Fibroblast of villous mesenchyme (primary cell): Measurements from ENCODE around the gene RETREG1. TPM values are rescaled to one million over a fixed set of nuclear protein-coding genes. Genes with fewer than 3 reads are reported as not detected.

Source experiments
- DNase-seq: peaks from one replicate; pipeline ENCODE4 v3.0.0-alpha.2; 2010; ENCODE audit warnings: low read depth
- H3K4me3 ChIP-seq: 2 replicates; pipeline ENCODE4 v1.5.1; 2011; ENCODE audit warnings: low read depth, mild to moderate bottlenecking, low read length
- CTCF ChIP-seq: IDR thresholded peaks from 2 replicates; pipeline ENCODE4 v1.5.1; 2012; ENCODE audit warnings: low read depth, mild to moderate bottlenecking, low read length; ENCODE audit not compliant: insufficient read depth
- total RNA-seq: library from RNA; depleted of rRNA; stranded (reverse); fragments of >200 nt; gene quantifications from 2 replicates; pipeline ENCODE4 v1.2.3, GENCODE V29; 2012

The RETREG1 gene
- total RNA-seq, 1 donor = 1.7 TPM

DNA sequence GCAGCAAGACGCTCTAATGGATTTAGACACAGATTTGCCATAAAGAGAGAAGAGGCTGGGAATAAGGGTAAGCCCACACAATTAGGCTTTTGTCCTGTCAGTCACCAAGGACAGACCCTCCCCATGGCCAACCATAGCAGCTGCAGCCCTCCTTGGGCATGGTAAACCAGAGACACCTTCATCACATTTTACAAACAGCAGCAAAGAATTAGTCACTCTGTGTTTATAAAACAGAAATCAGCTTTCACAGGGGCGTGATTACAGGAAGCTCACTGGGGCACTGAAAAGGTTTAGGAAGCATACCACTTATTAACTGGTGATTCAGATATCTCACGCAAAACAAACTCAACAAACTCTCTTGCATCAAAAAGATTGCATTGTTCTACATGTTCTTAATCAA lies 113.9 kb downstream of the RETREG1 start:
- H3K4me3 ChIP-seq = no peak overlapping the region
- TF ChIP-seq CTCF = no peak
- DNase-seq = peak; percentile 16

- DNase-seq = no peak
- no peak for TF ChIP-seq CTCF
- no peak overlapping the region for H3K4me3 ChIP-seq
These were observed 116.8 kb downstream of the RETREG1 start for GRCh38 chr5:16500024-16500423.

DNA sequence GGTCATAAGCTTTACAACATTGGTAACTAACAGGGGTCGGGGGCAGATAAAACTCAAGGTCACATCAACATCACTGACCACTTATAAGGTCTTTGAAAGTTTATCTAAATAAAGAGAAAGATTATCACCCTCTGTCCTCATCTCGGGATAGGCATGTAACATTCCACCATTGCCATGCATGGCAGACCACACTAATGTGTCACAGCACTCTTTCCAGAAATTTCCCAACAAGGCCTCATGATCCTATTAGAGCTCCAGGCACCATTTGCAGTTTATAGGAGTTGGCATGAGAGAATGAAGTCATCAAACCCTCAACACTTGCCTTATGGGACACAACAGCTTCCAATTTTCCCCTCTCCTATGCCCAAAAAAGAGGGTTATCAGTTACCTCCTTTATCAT lies 119.3 kb downstream of the RETREG1 start:
- TF ChIP-seq CTCF = no peak
- no peak for DNase-seq
- H3K4me3 ChIP-seq = no peak overlapping the region

- TF ChIP-seq CTCF = no peak
- no peak overlapping the region for H3K4me3 ChIP-seq
- no peak for DNase-seq
These were observed 123.5 kb downstream of the RETREG1 start for GRCh38 chr5:16493261-16493660.

DNA sequence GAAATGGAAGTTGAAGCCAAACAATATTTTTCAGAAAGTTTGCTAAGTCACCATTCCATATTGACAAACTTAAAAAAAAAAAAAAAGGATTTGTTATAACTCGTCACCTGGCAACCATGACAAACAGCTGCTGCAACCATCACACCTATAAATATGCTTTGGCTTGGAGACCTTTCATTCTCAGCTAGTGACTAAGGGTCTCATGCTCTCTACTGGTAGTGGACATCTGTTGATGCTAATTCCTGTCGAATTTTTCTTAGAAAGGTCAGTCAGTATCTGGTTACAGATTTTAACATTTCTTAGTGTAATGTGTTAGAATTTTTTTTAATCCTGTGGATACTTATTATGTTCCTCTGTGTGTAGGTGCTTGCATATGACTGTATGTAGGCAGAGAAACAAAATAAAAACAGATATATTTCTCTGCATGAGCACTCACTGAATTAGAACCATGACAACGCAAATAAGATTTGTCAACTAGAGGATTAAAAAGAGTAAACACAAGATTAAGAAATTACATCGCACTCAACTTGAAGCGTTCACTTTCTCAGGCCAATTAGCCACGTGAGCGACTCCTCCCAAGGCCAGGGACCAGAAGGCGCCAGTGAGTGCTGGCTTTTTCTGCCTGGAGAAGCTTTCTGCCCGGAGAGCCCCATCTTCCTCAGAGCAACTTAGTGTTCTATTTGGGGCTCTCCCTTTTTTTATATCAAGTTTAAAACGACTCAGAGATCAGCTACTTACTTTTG lies 124.2 kb downstream of the RETREG1 start:
- H3K4me3 ChIP-seq = no peak overlapping the region

GRCh38 chr5:16490911-16491310 lies 125.9 kb downstream of the RETREG1 start:
- no peak overlapping the region for H3K4me3 ChIP-seq
- DNase-seq = no peak
- no peak for TF ChIP-seq CTCF

More for the DNA sequence above, 124.2 kb downstream of the RETREG1 start:
- no peak for TF ChIP-seq CTCF
- peak; percentile 65 for DNase-seq

GRCh38 chr5:16489322-16489791 lies 127.4 kb downstream of the RETREG1 start:
- TF ChIP-seq CTCF = peak; percentile 72
- H3K4me3 ChIP-seq = no peak overlapping the region
- peak; percentile 64 for DNase-seq
